Stimulated activated CD4-positive, alpha-beta T cell treated with anti-CD3 and anti-CD28 coated beads, Interleukin-1b, Interleukin-23, amount 100 ng/mL, for 24 hours (primary cell): ENCODE results near the gene TLCD4.
A peak's percentile ranks its signal among the peaks of the same experiment; 100 is the strongest.

Experiments used
- DNase-seq, 4 experiments: peaks; one replicate each; pipeline ENCODE4 v3.0.0-alpha.2; 2020; ENCODE audit warnings: low read depth in 4 of 4, low spot score in 1 of 4

Gene TLCD4

GRCh38 chr1:95094923-95095322, 22.2 kb upstream of the TLCD4 start:
- no peak for DNase-seq

GRCh38 chr1:95095833-95096217, 21.3 kb upstream of the TLCD4 start:
- no peak for DNase-seq

- DNase-seq, result no peak
Observed at GRCh38 chr1:95096218-95096841, 20.8 kb upstream of the TLCD4 start.

GRCh38 chr1:95097426-95097825, 19.7 kb upstream of the TLCD4 start:
- DNase-seq, result no peak

GRCh38 chr1:95098196-95098595, 19.0 kb upstream of the TLCD4 start:
- no peak for DNase-seq

- DNase-seq, result no peak
Observed at GRCh38 chr1:95108792-95109191, 8.4 kb upstream of the TLCD4 start.

GRCh38 chr1:95111014-95111413, 6.1 kb upstream of the TLCD4 start:
- DNase-seq, result no peak

GRCh38 chr1:95113684-95114083, 3.5 kb upstream of the TLCD4 start:
- no peak for DNase-seq

GRCh38 chr1:95115708-95116137, 1.4 kb upstream of the TLCD4 start:
- DNase-seq, result no peak

- DNase-seq, result peak in 3 of 4 experiments; percentile 5 to 27 (median 16)
Observed at GRCh38 chr1:95116580-95117206, 462 bp upstream of the TLCD4 start.

GRCh38 chr1:95118067-95118499, 928 bp downstream of the TLCD4 start:
- DNase-seq, result peak in 1 of 4 experiments; percentile 10

- no peak for DNase-seq
Observed at GRCh38 chr1:95118710-95119109, 1.6 kb downstream of the TLCD4 start.

- DNase-seq, result no peak
Observed at GRCh38 chr1:95119273-95119672, 2.1 kb downstream of the TLCD4 start.

GRCh38 chr1:95122151-95122697, 5.1 kb downstream of the TLCD4 start:
- DNase-seq, result no peak

GRCh38 chr1:95124342-95124741, 7.2 kb downstream of the TLCD4 start:
- DNase-seq, result no peak

GRCh38 chr1:95126366-95126765, 9.2 kb downstream of the TLCD4 start:
- no peak for DNase-seq

- DNase-seq, result no peak
Observed at GRCh38 chr1:95126846-95127245, 9.7 kb downstream of the TLCD4 start.

- no peak for DNase-seq
Observed at GRCh38 chr1:95127380-95127779, 10.2 kb downstream of the TLCD4 start.

- no peak for DNase-seq
Observed at GRCh38 chr1:95132762-95133161, 15.6 kb downstream of the TLCD4 start.

- DNase-seq, result no peak
Observed at GRCh38 chr1:95133687-95134086, 16.5 kb downstream of the TLCD4 start.

GRCh38 chr1:95138223-95138622, 21.1 kb downstream of the TLCD4 start:
- no peak for DNase-seq

- DNase-seq, result no peak
Observed at GRCh38 chr1:95139039-95139438, 21.9 kb downstream of the TLCD4 start.

GRCh38 chr1:95140791-95141190, 23.6 kb downstream of the TLCD4 start:
- DNase-seq, result no peak
